ENCODE results near the gene ASMTL. TPM values are rescaled to one million over a fixed set of nuclear protein-coding genes. Genes with fewer than 3 reads are reported as not detected.
"Not testable (repeated sequence)": the region's sequence is repeated elsewhere in the genome, so short reads cannot be mapped to it uniquely, and the experiment has no call there.

ASMTL gene
- total RNA-seq, 4 donors from 2014 or later = 29.7 to 56.1 (median 42.4) TPM

GRCh38 chrX:1493877-1494510, 41.3 kb upstream of the ASMTL start:
- 23 to 26% methylated on average over 8 to 11 of the region's 15 CpGs for WGBS, 2 donors
- no peaks in the 10 kb centered on the region for H3K9me3 ChIP-seq
- no peaks in the 10 kb centered on the region for H3K36me3 ChIP-seq
- H3K4me1 ChIP-seq = peaks cover 0 to 4% of the 10 kb centered on the region in 2 donors
- no peak for DNase-seq
- intact Hi-C loops (cut with DNase I) = no loop called here
- no peak overlapping the region for H3K27ac ChIP-seq
- TF ChIP-seq CTCF (IDR thresholded peaks at IDR 0.05) (no peak), POLR2A (IDR thresholded peaks at IDR 0.05) (no peak)
- no peak overlapping the region for H3K4me3 ChIP-seq (replicated peaks in 1 of 3)
- no peaks in the 10 kb centered on the region for H3K27me3 ChIP-seq

GRCh38 chrX:1493412-1493811, 40.7 kb upstream of the ASMTL start:
- no peaks in the 10 kb centered on the region for H3K36me3 ChIP-seq
- H3K27me3 ChIP-seq = no peaks in the 10 kb centered on the region
- intact Hi-C loops (cut with DNase I) = no loop called here
- 19 to 20% methylated on average over 16 of the region's 16 CpGs for WGBS, 2 donors
- no peaks in the 10 kb centered on the region for H3K9me3 ChIP-seq
- H3K27ac ChIP-seq = no peak overlapping the region
- peaks cover 0 to 4% of the 10 kb centered on the region in 2 donors for H3K4me1 ChIP-seq
- H3K4me3 ChIP-seq (replicated peaks in 1 of 3) = no peak overlapping the region
- TF ChIP-seq POLR2A (IDR thresholded peaks at IDR 0.05) = no peak
- no peak for TF ChIP-seq CTCF (IDR thresholded peaks at IDR 0.05)
- no peak for DNase-seq

GRCh38 chrX:1492421-1493012, 39.8 kb upstream of the ASMTL start:
- DNase-seq = no peak
- Histone ChIP-seq H3K4me1 (peaks cover 0 to 4% of the 10 kb centered on the region in 2 donors), H3K27me3 (no peaks in the 10 kb centered on the region), H3K27ac (no peak overlapping the region), H3K9me3 (no peaks in the 10 kb centered on the region), H3K4me3 (replicated peaks in 1 of 3) (no peak overlapping the region), H3K36me3 (no peaks in the 10 kb centered on the region)
- TF ChIP-seq CTCF (IDR thresholded peaks at IDR 0.05) = no peak
- TF ChIP-seq POLR2A (IDR thresholded peaks at IDR 0.05) = no peak
- intact Hi-C loops (cut with DNase I) = no loop called here
- WGBS, 2 donors = 87 to 90% methylated on average over 9 of the region's 9 CpGs

- Histone ChIP-seq H3K27ac (no peak overlapping the region), H3K4me1 (peaks cover 0 to 4% of the 10 kb centered on the region in 2 donors), H3K4me3 (replicated peaks in 1 of 3) (no peak overlapping the region), H3K9me3 (no peaks in the 10 kb centered on the region), H3K27me3 (no peaks in the 10 kb centered on the region), H3K36me3 (no peaks in the 10 kb centered on the region)
- WGBS, 2 donors = 87 to 90% methylated on average over 5 to 6 of the region's 6 CpGs
- TF ChIP-seq POLR2A (IDR thresholded peaks at IDR 0.05) (no peak), CTCF (IDR thresholded peaks at IDR 0.05) (no peak)
- no peak for DNase-seq
- intact Hi-C loops (cut with DNase I) = no loop called here
Observed at GRCh38 chrX:1491851-1492349, 39.2 kb upstream of the ASMTL start.

- H3K4me1 ChIP-seq; H3K27ac ChIP-seq; H3K27me3 ChIP-seq; H3K4me3 ChIP-seq (replicated peaks in 1 of 3); H3K36me3 ChIP-seq; intact Hi-C loops (cut with DNase I); H3K9me3 ChIP-seq; DNase-seq: not testable (repeated sequence)
- WGBS, 2 donors = 95 to 96% methylated on average over 4 of the region's 4 CpGs
Observed at GRCh38 chrX:1491248-1491647, 38.5 kb upstream of the ASMTL start.

- intact Hi-C loops (cut with DNase I); H3K27ac ChIP-seq; H3K4me3 ChIP-seq (replicated peaks in 1 of 3); H3K9me3 ChIP-seq; H3K4me1 ChIP-seq; DNase-seq; H3K36me3 ChIP-seq; H3K27me3 ChIP-seq: not testable (repeated sequence)
- WGBS, 2 donors = 53 to 67% methylated on average over 1 of the region's 1 CpG
Observed at GRCh38 chrX:1490723-1491122, 38.0 kb upstream of the ASMTL start.

GRCh38 chrX:1489354-1489753, 36.6 kb upstream of the ASMTL start:
- H3K9me3 ChIP-seq; H3K27me3 ChIP-seq; H3K27ac ChIP-seq; intact Hi-C loops (cut with DNase I); H3K4me3 ChIP-seq (replicated peaks in 1 of 3); H3K4me1 ChIP-seq; H3K36me3 ChIP-seq; DNase-seq: not testable (repeated sequence)
- 79% methylated on average over 5 of the region's 5 CpGs for WGBS, 2 donors
